ENCODE data around the gene BTBD16.

The BTBD16 gene

DNA sequence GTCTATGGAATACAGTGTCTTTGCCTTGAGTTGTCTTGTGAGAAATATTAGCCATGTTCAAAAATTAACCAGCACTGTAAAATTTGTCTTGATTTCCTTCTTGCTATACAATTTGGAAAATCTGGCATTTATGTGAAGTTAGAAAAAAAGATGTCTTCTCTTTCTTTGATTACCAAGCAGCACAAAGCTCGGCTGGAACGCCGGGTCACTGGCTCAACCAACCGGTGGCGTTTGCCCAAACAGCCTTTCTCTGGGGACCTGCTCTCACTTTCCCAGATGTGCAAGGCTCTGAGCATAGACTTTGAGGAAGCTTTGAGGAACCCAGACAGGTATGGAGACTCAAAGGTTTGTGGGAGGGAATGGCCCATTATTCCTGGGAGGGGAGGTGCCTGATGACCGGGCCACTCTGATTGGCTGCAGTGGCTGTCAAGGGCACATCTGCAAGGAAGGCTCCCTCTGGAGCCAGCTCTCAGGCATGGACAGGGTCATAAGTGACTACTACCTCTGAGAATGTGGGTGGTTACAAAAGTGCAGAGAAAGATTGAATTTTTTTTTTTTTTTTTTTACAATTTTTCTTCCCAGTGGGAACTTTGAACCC, 5.6 kb downstream of the BTBD16 start:
- no peak for DNase-seq

GRCh38 chr10:122277526-122278136, 6.5 kb downstream of the BTBD16 start:
- no peak for DNase-seq

DNA sequence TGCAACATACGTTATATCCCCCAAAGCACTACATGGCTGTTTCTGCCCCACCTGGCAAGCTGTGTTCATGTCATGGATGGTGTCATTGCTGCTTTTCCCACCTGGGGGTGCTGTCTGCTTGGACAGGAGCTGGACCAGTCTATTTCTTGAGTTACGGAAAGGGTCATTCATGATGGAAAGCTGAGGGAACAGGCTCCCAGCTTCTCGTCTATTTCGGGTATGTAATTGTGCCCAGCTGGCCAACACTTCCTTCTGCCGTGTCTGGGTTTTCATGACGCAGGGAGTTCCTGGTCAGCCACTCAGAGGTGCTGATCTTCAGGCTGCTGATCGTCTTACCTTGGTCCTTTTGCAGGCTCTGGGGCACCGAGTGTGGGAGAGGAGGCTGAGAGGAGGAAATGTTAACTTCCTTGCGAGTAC, 8.6 kb downstream of the BTBD16 start:
- DNase-seq = no peak

- no peak for DNase-seq
Measured at GRCh38 chr10:122280156-122280555, 9.1 kb downstream of the BTBD16 start.

- no peak for DNase-seq
Measured at GRCh38 chr10:122281018-122281626, 10.0 kb downstream of the BTBD16 start.

GRCh38 chr10:122281751-122282150, 10.7 kb downstream of the BTBD16 start:
- DNase-seq = no peak

GRCh38 chr10:122282253-122282671, 11.2 kb downstream of the BTBD16 start:
- no peak for DNase-seq

DNA sequence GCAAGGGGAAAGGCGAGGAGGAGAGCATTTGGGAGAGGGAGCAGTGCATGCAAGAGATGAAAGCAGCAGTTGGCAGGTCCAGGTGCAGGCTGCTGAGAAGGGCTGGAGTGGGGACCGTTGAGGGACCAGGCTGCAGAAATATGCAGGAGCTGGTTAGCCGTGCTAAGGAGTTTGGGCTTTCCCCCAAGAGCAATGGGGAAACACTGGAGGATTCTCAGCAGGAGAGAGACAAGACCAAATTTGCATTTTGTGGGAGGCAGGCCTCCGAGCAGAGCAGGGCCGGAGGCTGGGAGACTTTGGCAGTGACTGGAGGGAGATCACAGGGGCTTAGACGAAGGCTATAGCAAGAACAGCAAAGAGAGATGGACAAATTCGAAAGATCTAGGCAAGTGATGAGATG, 11.8 kb downstream of the BTBD16 start:
- no peak for DNase-seq

DNA sequence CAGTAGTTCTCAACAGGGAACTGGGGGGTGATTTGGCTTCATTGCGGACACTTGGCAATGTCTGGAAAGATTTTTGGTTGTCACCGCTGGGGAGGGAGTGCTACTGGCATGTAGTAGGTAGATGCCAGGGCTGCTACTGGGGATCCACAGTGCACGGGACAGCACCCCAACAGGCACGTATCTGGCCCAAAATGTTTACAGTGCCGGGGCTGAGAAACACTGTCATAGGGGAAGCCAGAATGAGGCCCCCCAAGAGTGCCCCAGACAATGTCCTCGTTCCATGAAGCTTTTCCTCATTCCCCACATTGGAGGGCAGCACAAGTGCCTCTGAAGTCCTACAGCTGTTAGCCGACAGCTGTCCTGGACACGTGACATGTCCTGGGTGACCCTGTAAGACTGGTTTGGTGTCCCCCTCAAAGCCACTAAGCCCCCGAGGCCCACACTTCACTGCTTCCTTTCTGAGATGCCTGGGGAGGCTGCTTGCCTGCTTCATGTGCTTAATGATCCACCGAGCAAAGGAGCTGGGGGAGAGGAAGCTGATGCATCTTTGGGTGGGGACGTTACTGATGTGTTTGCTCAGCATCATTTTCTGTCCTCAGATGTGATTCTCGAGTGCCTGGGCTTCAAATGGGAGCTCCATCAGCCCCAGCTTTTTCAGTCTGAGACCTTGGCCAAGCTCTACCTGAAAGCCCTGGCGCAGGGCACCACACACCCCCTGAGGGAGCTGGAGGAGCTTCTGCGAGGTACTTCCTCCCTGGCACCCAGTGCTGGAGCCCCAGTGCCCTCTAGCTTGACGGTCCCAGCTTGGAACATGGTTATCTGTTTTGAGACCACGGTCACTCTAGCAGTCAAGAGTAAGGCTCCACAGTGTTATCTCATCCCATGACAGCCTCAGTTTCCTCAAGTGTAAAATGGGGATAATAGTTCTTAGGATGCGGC, 14.7 kb downstream of the BTBD16 start:
- no peak for DNase-seq

GRCh38 chr10:122286867-122287266, 15.8 kb downstream of the BTBD16 start:
- no peak for DNase-seq

GRCh38 chr10:122287570-122287969, 16.5 kb downstream of the BTBD16 start:
- DNase-seq = no peak

DNA sequence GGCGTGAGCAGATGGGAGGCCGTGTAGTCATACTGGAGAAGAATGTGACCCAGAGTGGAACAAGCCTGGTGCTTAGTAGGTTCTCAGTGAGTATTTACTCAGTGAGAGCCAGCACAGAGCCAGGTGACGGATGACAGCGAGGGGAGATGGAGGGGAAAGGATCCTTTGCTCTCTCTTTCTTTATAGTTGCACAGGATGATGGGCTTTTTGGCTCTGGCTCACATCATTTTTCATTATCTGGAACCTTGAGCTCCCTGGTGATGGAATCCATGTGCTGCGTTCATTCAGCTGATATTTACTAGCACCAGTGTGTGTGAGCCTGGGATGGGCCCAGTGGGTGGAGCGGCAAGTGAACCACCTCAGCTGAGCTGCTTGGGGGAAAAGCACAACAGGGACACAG, 17.2 kb downstream of the BTBD16 start:
- DNase-seq = no peak

GRCh38 chr10:122288917-122289316, 17.8 kb downstream of the BTBD16 start:
- DNase-seq = no peak

GRCh38 chr10:122290334-122290733, 19.2 kb downstream of the BTBD16 start:
- no peak for DNase-seq

DNA sequence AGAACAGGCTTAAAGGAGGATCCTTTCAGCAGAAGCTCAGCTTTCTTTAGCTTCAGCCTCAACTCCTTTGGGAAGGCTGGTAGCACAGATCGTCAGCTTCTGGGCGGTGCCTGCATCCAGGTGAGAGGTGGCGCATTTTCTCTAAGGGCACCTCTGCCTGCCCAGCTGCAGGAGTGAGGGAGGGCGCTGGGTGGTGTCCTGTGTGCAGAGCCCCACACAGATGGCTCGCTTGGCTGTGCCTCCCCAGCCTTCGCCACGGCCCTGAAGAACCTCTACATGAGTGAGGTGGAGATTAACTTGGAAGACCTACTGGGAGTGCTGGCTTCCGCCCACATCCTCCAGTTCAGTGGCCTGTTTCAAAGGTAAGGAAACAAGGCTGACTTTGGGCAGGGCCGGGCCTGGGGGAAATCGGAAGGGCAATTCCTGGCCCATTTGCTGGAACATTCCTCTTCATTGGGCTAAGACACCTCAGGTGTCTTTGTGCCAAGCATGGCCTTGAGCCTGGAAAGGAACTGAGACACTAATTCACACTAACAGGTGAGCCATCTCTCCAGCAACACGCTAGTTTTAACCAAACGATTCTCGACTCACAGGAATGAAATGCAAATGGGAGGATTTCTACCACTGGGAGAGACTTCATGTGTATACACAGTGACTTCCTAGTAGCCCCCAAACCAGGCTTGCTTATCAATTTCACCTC, 19.9 kb downstream of the BTBD16 start:
- DNase-seq = no peak

GRCh38 chr10:122291739-122292138, 20.6 kb downstream of the BTBD16 start:
- DNase-seq = no peak

GRCh38 chr10:122292376-122292775, 21.3 kb downstream of the BTBD16 start:
- no peak for DNase-seq

- DNase-seq = no peak
Measured at GRCh38 chr10:122293156-122293960, 22.3 kb downstream of the BTBD16 start.

GRCh38 chr10:122293961-122294380, 22.9 kb downstream of the BTBD16 start:
- no peak for DNase-seq

DNA sequence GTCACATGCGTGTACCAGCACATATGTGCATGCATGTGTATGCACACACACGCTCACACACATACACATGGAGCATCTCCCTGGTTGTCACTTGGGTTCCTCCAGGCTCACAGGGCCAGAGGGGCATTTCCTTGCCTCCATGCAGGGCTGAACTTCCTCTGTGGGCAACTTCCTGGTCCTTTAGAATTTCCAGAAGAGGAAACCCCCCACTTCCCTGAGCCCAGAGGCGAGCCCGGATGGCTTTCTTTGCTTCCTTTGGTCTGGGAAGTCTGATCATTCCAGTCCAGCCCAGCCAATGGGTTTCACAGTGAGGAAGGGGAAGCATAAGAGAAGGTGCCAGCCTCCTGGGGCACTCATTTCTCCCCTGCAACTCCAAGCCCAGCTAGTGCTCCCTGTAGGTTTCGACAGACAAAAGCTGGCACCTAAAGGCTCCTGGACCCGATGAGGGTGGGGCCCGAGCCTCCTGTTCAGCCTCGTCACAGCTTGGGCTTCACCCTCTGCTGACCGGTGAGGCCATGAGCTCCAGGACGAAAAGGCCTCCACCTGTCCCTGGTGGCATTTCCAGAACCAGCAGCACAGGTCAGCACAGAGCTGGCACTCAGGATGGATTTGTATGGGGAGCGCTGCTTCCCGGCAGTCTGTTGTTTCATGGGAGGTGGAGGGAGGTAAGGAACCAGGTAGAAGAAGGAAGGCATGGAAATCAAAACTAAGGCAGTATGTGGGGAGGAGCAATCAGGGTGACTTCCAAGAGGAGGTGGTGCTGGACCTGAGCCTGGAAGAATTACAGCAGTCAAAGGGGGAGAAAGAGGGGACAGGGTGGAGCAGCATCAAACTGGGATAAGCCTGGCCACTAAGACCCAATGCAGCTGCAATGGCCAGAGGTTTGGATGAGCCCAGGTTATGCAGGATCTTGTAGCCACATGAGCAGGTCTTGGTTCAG, 23.7 kb downstream of the BTBD16 start:
- DNase-seq = no peak

- DNase-seq = no peak
Measured at GRCh38 chr10:122295451-122295809, 24.3 kb downstream of the BTBD16 start.
